ENCODE results near the gene LDLRAD2. TPM values are rescaled to one million over a fixed set of nuclear protein-coding genes. Genes with fewer than 3 reads are reported as not detected.

The LDLRAD2 gene
- total RNA-seq, 1 experiment from 2014 or later = not detected

- POLR2A ChIA-PET (ENCODE audit: low non-redundant PET) = no interaction called here
- DNase-seq (ENCODE audit: low spot score) = peak; percentile 43
- TF ChIP-seq CTCF (conservative IDR thresholded peaks at IDR 0.05; ENCODE audit: low read depth, low read length) (no peak), EZH2 (IDR thresholded peaks at IDR 0.05; ENCODE audit: borderline replicate concordance, low read depth, low read length, poor library complexity, severe bottlenecking) (no peak)
- H3K4me3 ChIP-seq (ENCODE audit: low read depth, low read length, poor library complexity, severe bottlenecking) = no peak overlapping the region
- intact Hi-C loops (cut with micrococcal nuclease; ENCODE audit: unreplicated experiment) = no loop called here
- no peaks in the 10 kb centered on the region for H3K9me3 ChIP-seq (ENCODE audit: low read depth, low read length, poor library complexity, severe bottlenecking)
- CTCF ChIA-PET = no interaction called here
- BruUV-seq (replicated peaks) = no TSS peak
- no peaks in the 10 kb centered on the region for H3K36me3 ChIP-seq (ENCODE audit: insufficient read depth, low read length, poor library complexity, severe bottlenecking)
- no peaks in the 10 kb centered on the region for H3K4me1 ChIP-seq (ENCODE audit: insufficient read depth, low read length, poor library complexity, severe bottlenecking)
- no peak overlapping the region for H3K27ac ChIP-seq (ENCODE audit: low read depth, low read length, poor library complexity, severe bottlenecking)
- H3K27me3 ChIP-seq (replicated peaks; ENCODE audit: insufficient read depth, low read depth, low read length, poor library complexity) = peaks cover 6% of the 10 kb centered on the region
These were observed 6.6 kb downstream of the LDLRAD2 start for GRCh38 chr1:21818656-21819055.

GRCh38 chr1:21820597-21821232 is 8.7 kb downstream of the LDLRAD2 start:
- H3K4me3 ChIP-seq (ENCODE audit: low read depth, low read length, poor library complexity, severe bottlenecking) = no peak overlapping the region
- H3K36me3 ChIP-seq (ENCODE audit: insufficient read depth, low read length, poor library complexity, severe bottlenecking) = no peaks in the 10 kb centered on the region
- ChIA-PET POLR2A (ENCODE audit: low non-redundant PET) (no interaction called here), CTCF (no interaction called here)
- H3K9me3 ChIP-seq (ENCODE audit: low read depth, low read length, poor library complexity, severe bottlenecking) = no peaks in the 10 kb centered on the region
- no peaks in the 10 kb centered on the region for H3K27me3 ChIP-seq (replicated peaks; ENCODE audit: insufficient read depth, low read depth, low read length, poor library complexity)
- BruUV-seq (replicated peaks) = no TSS peak
- DNase-seq (ENCODE audit: low spot score) = no peak
- H3K4me1 ChIP-seq (ENCODE audit: insufficient read depth, low read length, poor library complexity, severe bottlenecking) = no peaks in the 10 kb centered on the region
- TF ChIP-seq EZH2 (IDR thresholded peaks at IDR 0.05; ENCODE audit: borderline replicate concordance, low read depth, low read length, poor library complexity, severe bottlenecking) (no peak), CTCF (conservative IDR thresholded peaks at IDR 0.05; ENCODE audit: low read depth, low read length) (no peak)
- no peak overlapping the region for H3K27ac ChIP-seq (ENCODE audit: low read depth, low read length, poor library complexity, severe bottlenecking)
- intact Hi-C loops (cut with micrococcal nuclease; ENCODE audit: unreplicated experiment) = no loop called here

- intact Hi-C loops (cut with micrococcal nuclease; ENCODE audit: unreplicated experiment) = no loop called here
These were observed 9.4 kb downstream of the LDLRAD2 start for GRCh38 chr1:21821385-21822019.

More at GRCh38 chr1:21821385-21822019, 9.4 kb downstream of the LDLRAD2 start:
- Histone ChIP-seq H3K4me3 (ENCODE audit: low read depth, low read length, poor library complexity, severe bottlenecking) (no peak overlapping the region), H3K4me1 (ENCODE audit: insufficient read depth, low read length, poor library complexity, severe bottlenecking) (no peaks in the 10 kb centered on the region), H3K9me3 (ENCODE audit: low read depth, low read length, poor library complexity, severe bottlenecking) (no peaks in the 10 kb centered on the region), H3K27ac (ENCODE audit: low read depth, low read length, poor library complexity, severe bottlenecking) (no peak overlapping the region), H3K36me3 (ENCODE audit: insufficient read depth, low read length, poor library complexity, severe bottlenecking) (no peaks in the 10 kb centered on the region), H3K27me3 (replicated peaks; ENCODE audit: insufficient read depth, low read depth, low read length, poor library complexity) (no peaks in the 10 kb centered on the region)
- ChIA-PET POLR2A (ENCODE audit: low non-redundant PET) (no interaction called here), CTCF (interaction anchor here (0.5 kb wide), 1 partner anchor 1396 kb away, joined by 3 read pairs; the partner anchor contains the start of gene HTR1D)
- no peak for TF ChIP-seq CTCF (conservative IDR thresholded peaks at IDR 0.05; ENCODE audit: low read depth, low read length)
- no peak for TF ChIP-seq EZH2 (IDR thresholded peaks at IDR 0.05; ENCODE audit: borderline replicate concordance, low read depth, low read length, poor library complexity, severe bottlenecking)
- no TSS peak for BruUV-seq (replicated peaks)
- DNase-seq (ENCODE audit: low spot score) = no peak
